Calu3 (cell line): Measurements from ENCODE around the gene PLA2G7. TPM values are rescaled to one million over a fixed set of nuclear protein-coding genes. Genes with fewer than 3 reads are reported as not detected.
"Not testable (repeated sequence)": the region's sequence is repeated elsewhere in the genome, so short reads cannot be mapped to it uniquely, and the experiment has no call there.

Experiments
- BruUV-seq: library from RNA; stranded (reverse); fragments of 400-500 nt; replicated peaks from 2 replicates; lab custom pipeline; 2021; lab: Mats Ljungman, UMichigan
- CTCF ChIA-PET: fragments of 300-600 bp; sonication (Branson Sonifier 250); formaldehyde crosslinking; loops from one replicate; lab custom pipeline; 2022; ENCODE audit warnings: antibody characterized with exemption; lab: Charles Lee
- DNase-seq: peaks from one replicate; pipeline ENCODE4 v3.0.0; 2022
- H3K27ac Mint-ChIP-seq: one replicate; pipeline ENCODE4 v1.8.0; 2022; ENCODE audit warnings: mixed read lengths; ENCODE audit not compliant: unreplicated experiment
- H3K27me3 Mint-ChIP-seq: one replicate; pipeline ENCODE4 v1.8.0; 2022; ENCODE audit warnings: mixed read lengths; ENCODE audit not compliant: unreplicated experiment
- H3K36me3 Mint-ChIP-seq: one replicate; pipeline ENCODE4 v1.8.0; 2022; ENCODE audit warnings: mild to moderate bottlenecking, moderate library complexity, mixed read lengths; ENCODE audit not compliant: insufficient read depth, unreplicated experiment
- H3K4me1 Mint-ChIP-seq: one replicate; pipeline ENCODE4 v1.8.0; 2022; ENCODE audit warnings: mild to moderate bottlenecking, low read depth, mixed read lengths; ENCODE audit not compliant: unreplicated experiment
- H3K4me3 Mint-ChIP-seq: one replicate; pipeline ENCODE4 v1.8.0; 2022; ENCODE audit warnings: mild to moderate bottlenecking, low read depth, moderate library complexity, mixed read lengths; ENCODE audit not compliant: unreplicated experiment
- H3K9me3 Mint-ChIP-seq: one replicate; pipeline ENCODE4 v1.8.0; 2022; ENCODE audit warnings: low read depth, mixed read lengths; ENCODE audit not compliant: unreplicated experiment
- intact Hi-C: fragments of 100-400 bp; cut with micrococcal nuclease; formaldehyde crosslinking; loops from one replicate; pipeline ENCODE4 v1.10.0; 2022; ENCODE audit not compliant: unreplicated experiment
- total RNA-seq: library from RNA; stranded (reverse); gene quantifications from 2 replicates; pipeline ENCODE4 v1.2.3, GENCODE V29; 2022
- TF ChIP-seq, protein P1 (sequence below): fragments of 200-600 bp; IDR thresholded peaks from one replicate; pipeline ENCODE4 v1.8.0; 2022; ENCODE audit warnings: antibody characterized with exemption; ENCODE audit not compliant: unreplicated experiment

PLA2G7 gene
- total RNA-seq, 1 experiment from 2014 or later, result 1.9 TPM

DNA sequence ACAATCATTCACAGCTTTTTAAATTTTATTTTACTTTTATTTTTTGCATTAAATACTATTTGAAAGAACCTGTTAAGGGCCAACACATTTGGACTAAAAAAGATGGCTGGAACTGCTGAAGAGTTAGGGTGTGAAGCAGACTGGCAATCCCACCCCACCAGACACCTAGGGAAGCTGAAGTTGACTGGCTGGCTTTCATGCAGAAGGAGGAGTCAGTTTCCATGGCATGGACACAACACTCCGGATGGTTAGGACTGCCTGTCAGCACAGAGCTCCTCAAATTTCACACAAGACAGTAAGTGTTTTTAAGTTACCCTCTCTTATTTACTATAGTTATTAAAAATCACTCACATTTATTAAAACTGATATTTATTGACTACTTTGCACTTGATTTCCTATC, 11.5 kb upstream of the PLA2G7 start, which contains the start of gene ANKRD66:
TSS of gene ANKRD66 (plus strand) at position 238 of the 400 bp plus-strand sequence. CDS start 5,016 bp downstream, outside the sequence.
- no TSS peak for BruUV-seq
- intact Hi-C loops, result no loop called here
- no peak within 1 kb of the TSS for H3K27ac Mint-ChIP-seq
- H3K9me3 Mint-ChIP-seq, result peaks cover 6% of the 10 kb centered on the region
- TF ChIP-seq, protein P1, sequence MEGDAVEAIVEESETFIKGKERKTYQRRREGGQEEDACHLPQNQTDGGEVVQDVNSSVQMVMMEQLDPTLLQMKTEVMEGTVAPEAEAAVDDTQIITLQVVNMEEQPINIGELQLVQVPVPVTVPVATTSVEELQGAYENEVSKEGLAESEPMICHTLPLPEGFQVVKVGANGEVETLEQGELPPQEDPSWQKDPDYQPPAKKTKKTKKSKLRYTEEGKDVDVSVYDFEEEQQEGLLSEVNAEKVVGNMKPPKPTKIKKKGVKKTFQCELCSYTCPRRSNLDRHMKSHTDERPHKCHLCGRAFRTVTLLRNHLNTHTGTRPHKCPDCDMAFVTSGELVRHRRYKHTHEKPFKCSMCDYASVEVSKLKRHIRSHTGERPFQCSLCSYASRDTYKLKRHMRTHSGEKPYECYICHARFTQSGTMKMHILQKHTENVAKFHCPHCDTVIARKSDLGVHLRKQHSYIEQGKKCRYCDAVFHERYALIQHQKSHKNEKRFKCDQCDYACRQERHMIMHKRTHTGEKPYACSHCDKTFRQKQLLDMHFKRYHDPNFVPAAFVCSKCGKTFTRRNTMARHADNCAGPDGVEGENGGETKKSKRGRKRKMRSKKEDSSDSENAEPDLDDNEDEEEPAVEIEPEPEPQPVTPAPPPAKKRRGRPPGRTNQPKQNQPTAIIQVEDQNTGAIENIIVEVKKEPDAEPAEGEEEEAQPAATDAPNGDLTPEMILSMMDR, result no peak
- no peaks in the 10 kb centered on the region for H3K36me3 Mint-ChIP-seq
- CTCF ChIA-PET, result interaction anchor here (0.5 to 0.7 kb wide), 3 partner anchors 11 to 373 kb away, joined by 3 to 4 read pairs (median 3); partner anchors contain the start of gene PLA2G7
- DNase-seq, result no peak
- no peaks in the 10 kb centered on the region for H3K4me1 Mint-ChIP-seq
- H3K4me3 Mint-ChIP-seq, result no peak within 1 kb of the TSS
- peaks cover 24% of the 10 kb centered on the region for H3K27me3 Mint-ChIP-seq

DNA sequence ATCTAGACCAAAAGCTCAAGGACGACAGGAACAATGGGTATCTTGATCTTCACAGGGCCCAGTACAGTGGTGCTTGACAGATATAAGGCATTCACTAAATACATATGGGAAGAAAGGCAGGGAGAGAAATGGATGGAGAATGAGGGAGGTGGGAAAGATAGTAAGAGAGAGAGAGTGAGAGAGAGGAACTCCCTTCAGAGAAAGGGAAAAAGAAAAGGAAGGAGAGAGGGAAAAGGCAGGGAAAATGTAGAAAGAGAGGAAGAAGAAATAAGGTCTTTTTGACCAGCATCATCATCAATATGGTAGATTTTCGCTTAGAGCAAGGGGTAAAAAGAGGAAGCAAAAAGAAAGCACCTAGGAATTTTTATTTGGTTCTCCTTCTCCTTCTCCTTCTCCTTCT, 10.8 kb upstream of the PLA2G7 start:
- no peak overlapping the region for H3K4me3 Mint-ChIP-seq
- no TSS peak for BruUV-seq
- no peaks in the 10 kb centered on the region for H3K4me1 Mint-ChIP-seq
- H3K27me3 Mint-ChIP-seq, result peaks cover 24% of the 10 kb centered on the region
- no peak overlapping the region for H3K27ac Mint-ChIP-seq
- no peaks in the 10 kb centered on the region for H3K36me3 Mint-ChIP-seq
- intact Hi-C loops, result no loop called here
- CTCF ChIA-PET, result interaction anchor here (0.7 kb wide), 1 partner anchor 282 kb away, joined by 3 read pairs; no protein-coding TSS in a partner anchor
- peaks cover 6% of the 10 kb centered on the region for H3K9me3 Mint-ChIP-seq
- TF ChIP-seq, protein P1, result no peak
- DNase-seq, result no peak

DNA sequence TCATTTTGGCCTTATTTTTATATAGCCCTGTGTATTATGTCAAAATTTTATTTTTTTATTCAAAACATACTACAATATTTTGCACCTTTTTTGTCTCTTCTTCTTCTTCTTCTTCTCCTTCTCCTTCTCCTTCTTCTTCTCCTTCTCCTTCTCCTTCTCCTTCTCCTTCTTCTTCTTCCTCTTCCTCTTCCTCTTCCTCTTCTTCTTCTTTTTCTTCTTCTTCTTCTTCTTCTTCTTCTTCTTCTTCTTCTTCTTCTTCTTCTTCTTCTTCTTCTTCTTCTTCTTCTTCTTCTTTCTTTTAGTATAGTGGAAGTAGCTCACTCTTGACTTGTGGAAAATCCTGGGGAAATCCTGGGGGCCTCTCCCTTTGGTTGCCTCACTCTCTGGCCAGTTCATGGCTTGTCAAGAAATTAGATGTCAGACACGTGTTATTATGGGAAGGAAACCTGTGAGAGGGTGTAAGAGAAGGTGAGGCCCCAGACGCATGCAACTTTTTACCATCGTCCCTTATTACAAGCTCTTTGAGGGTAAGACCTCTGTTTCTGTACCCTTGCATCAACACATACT, 9.1 kb upstream of the PLA2G7 start:
- intact Hi-C loops, H3K4me3 Mint-ChIP-seq, H3K9me3 Mint-ChIP-seq: not testable (repeated sequence)

DNA sequence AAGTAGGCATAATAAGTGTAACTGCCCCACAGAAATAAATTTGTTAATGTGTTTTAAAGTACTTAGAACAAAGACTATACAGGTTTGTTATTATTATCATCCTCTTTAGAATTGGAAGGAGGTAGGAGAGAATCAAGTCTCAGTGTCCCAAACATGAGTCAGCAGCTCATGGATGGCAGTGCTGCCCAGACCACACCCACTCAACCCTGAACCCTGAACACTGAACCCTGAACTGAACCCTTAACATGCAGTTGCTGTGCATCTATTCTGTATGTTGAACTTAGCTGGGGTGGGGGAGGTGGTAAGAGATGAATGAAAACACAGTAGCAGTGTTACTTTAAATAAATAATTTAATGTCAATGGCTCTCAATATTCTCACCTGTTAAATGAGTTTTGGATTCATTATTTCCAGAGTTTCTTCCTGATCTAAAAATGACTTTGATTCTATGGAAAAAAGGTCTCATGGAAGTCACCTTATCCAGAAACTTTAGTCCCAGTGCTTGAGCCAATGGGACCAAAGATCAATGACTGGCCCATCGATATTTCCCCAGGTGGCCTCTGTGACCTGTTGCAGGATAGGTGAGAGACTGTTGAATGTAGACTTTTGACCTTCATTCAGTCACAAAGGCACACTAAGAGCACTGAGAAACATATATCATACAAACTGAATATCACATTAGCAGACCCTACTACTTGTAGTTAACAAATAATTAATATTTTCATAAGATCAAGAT, 8.4 kb upstream of the PLA2G7 start:
- CTCF ChIA-PET, result no interaction called here
- Mint-ChIP-seq H3K4me1 (no peaks in the 10 kb centered on the region), H3K4me3 (no peak overlapping the region), H3K27ac (no peak overlapping the region), H3K36me3 (no peaks in the 10 kb centered on the region), H3K27me3 (peaks cover 24% of the 10 kb centered on the region), H3K9me3 (peaks cover 6% of the 10 kb centered on the region)
- TF ChIP-seq, protein P1, result no peak
- intact Hi-C loops, result no loop called here
- BruUV-seq, result no TSS peak
- DNase-seq, result no peak

More for the DNA sequence above, 9.1 kb upstream of the PLA2G7 start:
- CTCF ChIA-PET, H3K36me3 Mint-ChIP-seq, DNase-seq, BruUV-seq, H3K27ac Mint-ChIP-seq, H3K4me1 Mint-ChIP-seq: not testable (repeated sequence)
- peaks cover 24% of the 10 kb centered on the region for H3K27me3 Mint-ChIP-seq
